Mammary epithelial cell (primary cell): Measurements from ENCODE around the gene ADAM33.

ENCODE experiments used
- CTCF ChIP-seq, 2 donors: IDR thresholded peaks in 1 of 2; conservative IDR thresholded peaks in 1 of 2; 2 replicates each; pipeline ENCODE4 v1.5.1; 2011 to 2012; ENCODE audit warnings: inconsistent platforms in 2 of 2, low read length in 2 of 2, mild to moderate bottlenecking in 2 of 2, control low read depth in 1 of 2, low read depth in 1 of 2; ENCODE audit not compliant: insufficient read depth in 1 of 2; ENCODE audit errors: extremely low read depth in 1 of 2
- EZH2 ChIP-seq: IDR thresholded peaks from 2 replicates; pipeline ENCODE4 v1.6.1; 2012; ENCODE audit warnings: low read length, inconsistent platforms, borderline replicate concordance

GRCh38 chr20:3652221-3652620 lies 29.6 kb downstream of the ADAM33 start:
- TF ChIP-seq CTCF (conservative IDR thresholded peaks at IDR 0.05 in 1 of 2, IDR thresholded peaks at IDR 0.05 in 1 of 2; ENCODE audit: extremely low read depth in 1 of 2, insufficient read depth in 1 of 2, low read depth in 1 of 2, low read length in 2 of 2) (no peak), EZH2 (no peak)
